Pancreas (tissue), 10 donors: ENCODE measurements around the gene NRP1. TPM values are rescaled to one million over a fixed set of nuclear protein-coding genes. Genes with fewer than 3 reads are reported as not detected.

Source experiments
- ATAC-seq, 4 donors: fragments of 200-7000 bp; cut with Tn5 transposase; one replicate each; pipeline versions ENCODE4 v1.8.0 to v1.9.1; 2020; ENCODE audit warnings: mild to moderate bottlenecking in 4 of 4, moderate library complexity in 4 of 4
- DNase-seq, 6 donors: peaks; one replicate each; pipeline ENCODE4 v3.0.0-alpha.2; 2020
- FAIRE-seq: peaks from 2 replicates; lab custom pipeline; 2012; peaks lifted over from hg19 to GRCh38; lab: Jason Lieb, UNC
- H3K27ac ChIP-seq, 4 donors: fragments of 200-600 bp; sonication (generic); 1 replicate in 3 of 4; 2 replicates in 1 of 4; pipeline versions ENCODE4 v1.5.0 to v1.8.0; 2020
- H3K27me3 ChIP-seq, 4 donors: fragments of 200-600 bp; one replicate each; pipeline ENCODE4 v1.8.0; 2021
- H3K36me3 ChIP-seq, 3 donors: fragments of 200-600 bp; sonication (generic) in 1 of 3; one replicate each; pipeline versions ENCODE4 v1.5.0 to v1.8.0; 2020 to 2021
- H3K4me1 ChIP-seq, 3 donors: fragments of 200-600 bp; one replicate each; pipeline ENCODE4 v1.8.0; 2021
- H3K4me3 ChIP-seq, 4 donors: fragments of 200-600 bp; sonication (generic) in 2 of 4; one replicate each; pipeline versions ENCODE4 v1.5.0 to v1.8.0; 2020 to 2021
- H3K9me3 ChIP-seq, 4 donors: fragments of 200-600 bp; one replicate each; pipeline ENCODE4 v1.8.0; 2021
- WGBS, 2 donors: extraction: QIAGEN DNeasy Blood & Tissue Kit; methylation state at CpG; one replicate each; pipeline ENCODE4 v1.1.7; 2013; 5-methylcytosine and 5-hydroxymethylcytosine counted together
- intact Hi-C, 3 donors: fragments of 100-400 bp; cut with DNase I; formaldehyde crosslinking; loops; one replicate each; pipeline versions ENCODE4 v1.11.1 to v1.14.2; 2022
- polyA plus RNA-seq, 2 donors: library from polyadenylated mRNA; stranded (reverse); fragments of 200-250 nt; gene quantifications; one replicate each; pipeline ENCODE4 v1.2.3, GENCODE V29; 2013
- total RNA-seq, 6 donors: library from RNA; stranded (reverse); fragmentation: NEBNext Ultra II Directional in 4 of 6; extraction: Animal tissue kit (Norgen Biotek cat#: 25700) in 4 of 6; gene quantifications; one replicate each; pipeline versions ENCODE4 v1.2.1 to v1.2.4, GENCODE V29; 2021 to 2023
- TF ChIP-seq, protein P1 (sequence below), 4 donors: fragments of 200-600 bp; sonication (generic) in 3 of 4; IDR thresholded peaks; one replicate each; pipeline versions ENCODE4 v1.5.0 to v1.8.0; 2021; ENCODE audit warnings: antibody characterized with exemption in 4 of 4
- donor health status: healthy with polysubstance abuse.
- donor health status: DM: no; HTN: no; CAD: no; lungs with moderate emphysema.
- donor health status: DM: no; HTN: no; CAD: no.
- donor health status: control.
- donor health status: control.
- donor health status: Bipolar disorder and iron deficiency.
- donor health status: DM: yes; HTN: yes; CAD: no.
- donor health status: DM: no; HTN: no; CAD: no.
- donor health status: DM: no; HTN: no; CAD: no.
- donor health status: DM: yes; HTN: yes; CAD: no.

The NRP1 gene
- total and polyA plus RNA-seq, 8 donors, result 12.0 to 56.4 (median 28.4) TPM

DNA sequence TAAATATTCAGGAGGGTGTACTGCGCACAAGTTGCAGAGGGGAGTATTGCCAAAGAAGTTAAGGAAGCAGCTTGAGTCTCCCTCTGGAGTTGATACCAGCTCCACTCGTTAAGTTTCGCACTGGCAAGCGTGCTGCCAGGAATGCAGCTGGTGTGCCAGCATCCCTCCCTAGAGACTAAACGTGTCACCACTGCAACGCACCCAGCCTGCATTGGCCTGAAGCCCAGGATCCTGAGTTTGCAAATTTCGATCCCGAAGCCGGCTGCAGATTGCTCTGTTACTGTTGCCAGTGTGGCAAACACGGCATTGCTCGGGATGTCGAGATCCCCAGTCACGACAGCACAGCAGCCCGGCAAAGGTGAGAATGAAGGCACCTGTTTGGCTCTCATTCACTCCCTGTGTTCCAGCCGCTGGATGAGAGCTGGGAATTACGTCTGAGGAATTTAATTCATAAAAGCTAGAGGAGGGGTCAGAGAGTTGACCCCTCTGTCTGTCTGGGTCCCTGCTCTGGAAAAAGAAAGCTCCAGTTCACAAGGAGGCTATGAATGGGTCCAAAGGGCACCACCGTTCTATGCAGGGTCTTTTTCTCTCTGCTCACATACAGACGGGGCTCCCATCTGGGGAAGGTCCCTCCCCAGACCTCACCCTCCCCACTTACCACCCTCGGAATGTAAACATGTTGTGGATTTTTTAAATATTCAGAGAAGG, 61.0 kb downstream of the NRP1 start:
- Histone ChIP-seq H3K4me1 (peaks cover 0 to 14% (median 4%) of the 10 kb centered on the region in 3 donors), H3K27ac (peak overlapping the region; percentile 14 to 62 (median 48)), H3K9me3 (no peaks in the 10 kb centered on the region), H3K4me3 (peak overlapping the region in 1 of 4 donors; percentile 15), H3K36me3 (peaks cover 0 to 6% (median 0%) of the 10 kb centered on the region in 3 donors), H3K27me3 (no peaks in the 10 kb centered on the region)
- intact Hi-C loops, result no loop called here
- 2 to 4% methylated on average over 19 of the region's 19 CpGs for WGBS, 2 donors
- peak; percentile 89 to 96 (median 94) for ATAC-seq
- no peak for FAIRE-seq
- TF ChIP-seq, protein P1, sequence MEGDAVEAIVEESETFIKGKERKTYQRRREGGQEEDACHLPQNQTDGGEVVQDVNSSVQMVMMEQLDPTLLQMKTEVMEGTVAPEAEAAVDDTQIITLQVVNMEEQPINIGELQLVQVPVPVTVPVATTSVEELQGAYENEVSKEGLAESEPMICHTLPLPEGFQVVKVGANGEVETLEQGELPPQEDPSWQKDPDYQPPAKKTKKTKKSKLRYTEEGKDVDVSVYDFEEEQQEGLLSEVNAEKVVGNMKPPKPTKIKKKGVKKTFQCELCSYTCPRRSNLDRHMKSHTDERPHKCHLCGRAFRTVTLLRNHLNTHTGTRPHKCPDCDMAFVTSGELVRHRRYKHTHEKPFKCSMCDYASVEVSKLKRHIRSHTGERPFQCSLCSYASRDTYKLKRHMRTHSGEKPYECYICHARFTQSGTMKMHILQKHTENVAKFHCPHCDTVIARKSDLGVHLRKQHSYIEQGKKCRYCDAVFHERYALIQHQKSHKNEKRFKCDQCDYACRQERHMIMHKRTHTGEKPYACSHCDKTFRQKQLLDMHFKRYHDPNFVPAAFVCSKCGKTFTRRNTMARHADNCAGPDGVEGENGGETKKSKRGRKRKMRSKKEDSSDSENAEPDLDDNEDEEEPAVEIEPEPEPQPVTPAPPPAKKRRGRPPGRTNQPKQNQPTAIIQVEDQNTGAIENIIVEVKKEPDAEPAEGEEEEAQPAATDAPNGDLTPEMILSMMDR (IDR thresholded peaks at IDR 0.05), result no peak
- peak; percentile 78 to 91 (median 86) for DNase-seq

DNA sequence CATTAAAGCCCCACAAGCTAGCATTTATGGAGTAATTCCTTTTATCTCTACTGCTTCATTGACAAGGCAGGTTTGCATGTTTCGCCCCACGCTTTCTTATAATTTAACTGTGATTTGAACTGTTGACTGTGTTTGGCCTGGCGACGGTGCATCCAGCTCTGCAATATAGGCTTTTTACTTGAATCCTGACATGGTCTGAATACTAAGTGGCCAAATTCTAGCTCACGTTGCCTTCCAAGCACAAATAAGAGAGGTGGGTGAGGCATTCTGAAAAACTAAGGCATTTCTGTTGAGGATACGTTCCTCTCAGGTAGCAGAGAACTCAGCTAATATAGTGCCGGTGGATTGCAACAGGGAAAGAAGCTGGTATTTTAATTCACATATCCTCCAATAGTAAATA, 61.8 kb downstream of the NRP1 start:
- DNase-seq, result no peak
- no peak for ATAC-seq
- Histone ChIP-seq H3K4me1 (peaks cover 0 to 14% (median 4%) of the 10 kb centered on the region in 3 donors), H3K4me3 (no peak overlapping the region), H3K36me3 (peaks cover 0 to 6% (median 0%) of the 10 kb centered on the region in 3 donors), H3K27ac (peak overlapping the region in 3 of 4 donors; percentile 19 to 62 (median 62)), H3K9me3 (no peaks in the 10 kb centered on the region), H3K27me3 (no peaks in the 10 kb centered on the region)
- TF ChIP-seq, protein P1 (IDR thresholded peaks at IDR 0.05), result no peak
- WGBS, 2 donors, result 70 to 79% methylated on average over 7 of the region's 7 CpGs
- intact Hi-C loops, result no loop called here
- FAIRE-seq, result no peak

DNA sequence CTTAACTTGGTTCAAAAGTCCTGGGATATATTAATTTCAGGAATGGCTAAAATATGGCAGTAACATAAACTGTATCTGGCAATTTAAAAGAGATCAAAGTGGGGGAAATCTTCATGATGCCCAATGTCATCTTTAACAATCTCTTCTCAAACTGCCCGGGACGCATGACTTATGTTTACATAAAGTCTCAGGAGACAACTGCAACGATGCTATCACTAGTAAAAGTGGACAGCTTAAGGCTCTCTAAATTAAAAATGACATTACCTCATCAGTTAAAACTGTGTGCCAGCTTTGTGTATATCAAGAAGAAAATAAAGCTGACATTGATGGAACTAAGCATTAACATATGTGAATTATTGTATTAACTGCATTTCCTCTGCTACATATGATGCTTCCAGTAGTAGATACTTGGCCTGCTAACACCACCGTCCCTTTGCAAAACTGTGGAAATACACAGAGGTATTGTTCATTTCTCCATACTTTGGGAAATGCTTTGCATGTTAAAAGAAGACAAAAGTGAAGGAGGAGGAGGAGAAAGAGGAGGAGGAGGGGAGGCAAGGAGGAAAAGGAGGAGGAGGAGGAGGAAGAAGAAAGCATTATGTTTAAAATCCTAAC, 62.4 kb downstream of the NRP1 start:
- no peak for FAIRE-seq
- no peak for ATAC-seq
- H3K36me3 ChIP-seq, result peaks cover 0 to 6% (median 0%) of the 10 kb centered on the region in 3 donors
- H3K27me3 ChIP-seq, result no peaks in the 10 kb centered on the region
- 41 to 50% methylated on average over 4 of the region's 4 CpGs for WGBS, 2 donors
- no peak overlapping the region for H3K27ac ChIP-seq
- H3K4me1 ChIP-seq, result peaks cover 0 to 14% (median 4%) of the 10 kb centered on the region in 3 donors
- H3K4me3 ChIP-seq, result no peak overlapping the region
- intact Hi-C loops, result no loop called here
- TF ChIP-seq, protein P1 (IDR thresholded peaks at IDR 0.05), result no peak
- no peaks in the 10 kb centered on the region for H3K9me3 ChIP-seq
- no peak for DNase-seq

DNA sequence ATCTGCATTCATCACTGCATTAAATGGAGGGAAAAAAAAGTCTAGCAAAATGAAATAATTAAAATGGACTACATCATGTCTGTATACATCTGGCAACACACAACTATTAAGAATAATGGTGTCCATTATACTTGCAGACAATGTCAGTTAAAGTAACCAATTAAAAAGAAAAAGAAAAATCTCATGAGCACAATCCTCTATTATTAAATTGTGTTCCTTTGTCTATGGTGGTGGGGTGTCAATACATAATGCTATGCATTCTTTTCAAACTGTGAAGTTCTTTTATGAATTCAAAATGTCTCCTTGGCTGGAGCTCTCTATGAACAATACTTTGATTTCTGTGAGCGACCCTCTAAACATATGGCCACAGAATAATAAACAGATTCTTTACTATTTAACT, 63.5 kb downstream of the NRP1 start:
- TF ChIP-seq, protein P1 (IDR thresholded peaks at IDR 0.05), result no peak
- DNase-seq (no peak), ATAC-seq (no peak), FAIRE-seq (no peak)
- 73 to 97% methylated on average over 1 of the region's 1 CpG for WGBS, 2 donors
- H3K4me3 ChIP-seq, result no peak overlapping the region
- H3K27ac ChIP-seq, result no peak overlapping the region
- peaks cover 0 to 14% (median 4%) of the 10 kb centered on the region in 3 donors for H3K4me1 ChIP-seq
- H3K27me3 ChIP-seq, result no peaks in the 10 kb centered on the region
- H3K9me3 ChIP-seq, result no peaks in the 10 kb centered on the region
- H3K36me3 ChIP-seq, result peaks cover 0 to 6% (median 0%) of the 10 kb centered on the region in 3 donors
- intact Hi-C loops, result no loop called here
